GM19035 (cell line): Measurements from ENCODE around the gene IL32.
"Not testable (repeated sequence)": the region's sequence is repeated elsewhere in the genome, so short reads cannot be mapped to it uniquely, and the experiment has no call there.

ENCODE experiments used
- ATAC-seq: cut with Tn5 transposase; IDR thresholded peaks from one replicate; pipeline ENCODE4 v1.9.1; 2021; ENCODE audit not compliant: unreplicated experiment

IL32 gene

DNA sequence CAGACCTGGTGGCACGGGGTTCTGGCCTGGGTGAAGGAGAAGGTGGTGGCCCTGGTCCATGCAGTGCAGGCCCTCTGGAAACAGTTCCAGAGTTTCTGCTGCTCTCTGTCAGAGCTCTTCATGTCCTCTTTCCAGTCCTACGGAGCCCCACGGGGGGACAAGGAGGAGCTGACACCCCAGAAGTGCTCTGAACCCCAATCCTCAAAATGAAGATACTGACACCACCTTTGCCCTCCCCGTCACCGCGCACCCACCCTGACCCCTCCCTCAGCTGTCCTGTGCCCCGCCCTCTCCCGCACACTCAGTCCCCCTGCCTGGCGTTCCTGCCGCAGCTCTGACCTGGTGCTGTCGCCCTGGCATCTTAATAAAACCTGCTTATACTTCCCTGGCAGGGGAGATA is 3.7 kb downstream of the IL32 start:
- ATAC-seq, result not testable (repeated sequence)

DNA sequence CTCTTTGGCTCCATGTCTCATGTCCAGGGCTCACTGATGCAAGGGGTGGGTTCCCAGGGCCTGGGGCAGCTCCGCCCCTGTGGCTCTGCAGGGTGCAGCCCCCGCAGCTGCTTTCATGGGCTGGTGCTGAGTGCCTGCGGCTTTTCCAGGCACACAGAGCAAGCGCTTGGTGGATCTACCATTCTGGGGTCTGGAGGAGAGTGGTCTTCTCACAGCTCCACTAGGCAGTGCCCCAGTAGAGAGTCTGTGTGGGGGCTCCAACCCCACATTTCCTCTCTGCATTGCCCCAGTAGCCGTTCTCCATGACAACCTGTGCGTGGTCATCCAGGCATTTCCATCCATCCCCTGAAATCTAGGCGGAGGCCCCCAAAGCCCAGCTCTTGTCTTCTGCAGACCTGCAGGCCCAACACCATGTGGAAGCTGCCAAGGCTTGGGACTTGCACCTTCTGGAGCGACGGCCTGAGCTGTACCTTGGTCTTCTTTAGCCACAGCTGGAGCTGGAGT is 5.2 kb downstream of the IL32 start:
- ATAC-seq, result no peak

DNA sequence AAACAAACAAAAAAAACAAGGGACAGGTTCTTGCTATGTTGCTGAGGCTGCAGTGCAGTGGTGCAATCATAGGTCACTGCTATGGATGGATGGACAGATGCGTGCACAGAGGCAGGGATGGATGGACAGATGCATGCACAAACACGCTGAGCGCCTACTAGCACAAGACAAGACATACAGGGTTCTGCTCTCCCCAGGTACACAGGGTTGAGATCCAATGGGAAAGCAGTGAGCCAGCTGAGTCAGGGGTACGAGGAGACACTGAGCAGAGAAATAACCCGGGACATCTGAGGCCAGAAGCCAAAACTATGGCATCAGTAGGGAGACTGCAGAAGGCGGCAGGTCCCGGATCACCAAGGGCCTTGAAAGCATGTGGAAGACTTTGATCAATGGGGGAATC is 6.2 kb downstream of the IL32 start:
- ATAC-seq, result no peak

DNA sequence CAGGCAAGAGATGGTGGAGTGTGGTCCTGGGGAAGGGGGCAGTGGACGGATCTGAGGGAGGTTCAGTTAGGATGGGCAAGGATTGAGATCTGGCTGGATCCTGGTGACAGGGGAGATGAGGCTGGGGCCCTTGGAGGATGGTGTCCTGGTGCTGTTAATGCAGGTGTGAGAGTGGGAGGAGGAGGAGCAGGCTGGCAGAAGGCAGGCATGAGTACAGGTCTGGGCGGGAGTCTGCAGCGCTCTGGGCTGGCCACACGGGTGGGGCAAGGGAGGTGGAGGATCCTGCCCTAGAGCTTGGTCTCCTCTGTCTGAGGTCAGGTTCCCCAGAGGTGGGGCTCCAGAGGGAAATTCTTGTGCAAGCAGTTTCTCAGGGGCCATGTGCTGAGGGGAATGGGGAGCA is 6.7 kb downstream of the IL32 start:
- not testable (repeated sequence) for ATAC-seq

DNA sequence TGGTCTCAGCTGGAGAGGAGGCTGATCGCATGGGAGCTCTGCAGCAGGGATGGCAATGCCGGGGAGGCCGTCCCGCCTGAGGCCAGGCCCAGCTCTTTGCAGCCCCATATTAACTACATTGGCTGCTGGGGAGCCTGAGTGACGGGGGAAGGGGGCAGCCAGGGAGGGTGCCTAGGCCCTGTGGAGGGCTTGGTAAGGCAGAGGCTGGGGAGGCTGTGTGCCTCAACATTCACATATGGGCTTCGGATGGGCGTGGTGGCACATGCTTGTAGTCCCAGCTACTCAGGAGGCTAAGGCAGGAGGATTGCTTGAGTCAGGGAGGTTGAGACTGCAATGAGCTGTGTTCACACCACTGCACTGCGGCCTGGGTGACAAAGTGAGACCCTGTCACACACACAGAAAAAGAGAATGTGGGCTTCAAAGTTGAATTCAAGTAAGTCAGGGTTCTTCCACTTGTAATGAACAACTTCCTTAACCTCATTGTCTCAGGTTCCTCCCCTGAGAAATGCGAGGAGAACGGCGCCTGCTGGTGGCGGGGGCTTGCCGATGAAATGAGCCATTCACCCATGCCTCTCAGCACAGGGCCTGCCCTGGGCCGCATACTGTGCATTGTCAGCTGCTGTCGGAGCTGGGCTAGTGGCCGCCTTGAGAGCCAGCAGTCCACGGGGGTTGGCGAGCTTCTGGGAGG is 7.3 kb downstream of the IL32 start:
- not testable (repeated sequence) for ATAC-seq

DNA sequence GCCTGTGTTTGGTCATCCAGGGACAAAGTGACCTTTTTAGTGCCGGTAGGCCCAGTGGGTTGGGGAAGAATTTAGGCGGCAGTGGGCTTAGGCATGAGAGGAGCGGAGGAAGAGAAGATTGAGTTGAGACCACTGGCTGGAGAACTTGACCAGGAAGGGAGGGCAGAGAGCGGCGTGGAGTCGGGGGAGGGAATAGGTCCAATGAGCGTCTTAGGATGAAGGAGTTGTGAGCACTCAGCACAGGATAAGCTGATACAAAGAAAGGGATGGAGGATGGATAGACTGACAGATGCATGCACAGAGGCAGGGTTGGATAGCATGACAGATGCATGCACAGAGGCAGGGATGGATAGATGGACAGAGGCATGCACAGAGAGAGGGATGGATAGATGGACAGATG is 8.0 kb downstream of the IL32 start:
- ATAC-seq, result no peak

DNA sequence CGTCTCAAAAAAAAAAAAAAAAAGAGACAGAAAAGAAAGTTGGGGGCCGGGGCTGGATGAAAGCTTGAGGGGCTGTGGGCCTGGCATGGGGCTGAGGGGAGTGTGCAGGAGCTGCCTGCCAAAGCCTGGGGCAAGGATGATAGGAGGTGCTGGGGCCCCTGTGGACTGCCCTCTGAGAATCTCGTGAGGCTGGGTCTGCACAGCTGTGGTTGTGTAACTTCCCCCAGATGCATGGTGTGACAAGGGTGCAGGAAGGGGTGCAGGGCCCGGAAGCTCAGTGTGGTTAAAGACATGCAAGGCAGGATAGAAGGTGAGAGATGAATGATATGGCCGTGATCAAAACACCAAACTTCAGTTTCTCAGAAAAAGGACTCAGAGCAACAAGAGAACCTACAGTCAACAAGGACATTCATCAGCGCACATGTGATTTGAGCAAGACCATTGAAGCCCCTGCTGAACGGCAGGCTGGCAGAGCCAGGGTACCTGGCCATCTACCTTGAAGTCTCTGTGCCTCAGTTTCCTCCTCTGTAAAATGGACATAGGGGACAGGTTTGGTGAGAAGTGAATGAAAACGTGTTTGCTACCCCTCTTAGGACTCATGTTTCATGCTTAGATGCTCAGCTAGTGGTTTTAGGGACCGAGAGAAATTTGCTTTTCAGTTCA is 9.6 kb downstream of the IL32 start:
- ATAC-seq, result peak; percentile 75

DNA sequence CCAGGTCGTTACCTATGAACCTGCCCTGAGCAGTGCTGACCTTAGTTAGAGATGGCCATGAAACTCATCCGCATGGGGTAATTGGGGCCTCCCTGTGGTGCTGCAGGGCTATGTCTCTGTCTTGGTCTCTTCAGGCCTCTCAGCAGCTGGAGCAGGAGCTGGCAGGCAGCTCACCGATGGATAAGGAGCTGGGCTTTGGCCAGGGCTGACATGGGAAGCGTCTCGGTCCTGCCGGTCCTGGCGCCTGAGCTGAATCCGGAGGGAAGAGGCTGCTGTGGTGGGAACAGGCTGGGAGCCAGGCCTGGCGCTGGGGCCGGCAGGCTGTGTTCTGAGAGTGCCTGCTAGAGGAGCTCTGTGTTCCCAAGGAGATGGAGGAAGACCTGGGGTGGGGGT is 10.1 kb downstream of the IL32 start:
- peak; percentile 12 for ATAC-seq

DNA sequence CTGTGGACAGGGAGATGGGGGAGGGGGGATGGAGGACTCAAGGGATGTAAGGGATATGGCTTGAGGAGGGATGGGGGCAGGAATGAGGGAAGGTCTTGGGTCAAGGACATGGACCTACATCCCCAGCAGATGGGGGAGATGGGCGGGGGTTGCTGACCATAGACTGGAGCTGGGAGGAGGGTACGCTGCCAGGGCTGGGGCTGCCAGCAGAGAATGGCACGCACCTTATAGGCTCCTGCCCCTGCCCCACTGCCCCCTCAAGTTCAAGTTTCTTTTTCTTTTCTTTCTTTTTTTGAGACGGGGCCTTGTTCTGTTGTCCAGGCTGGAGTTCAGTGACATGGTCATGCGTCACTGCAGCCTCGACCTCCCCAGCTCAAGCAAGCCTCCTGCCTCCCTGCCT is 10.5 kb downstream of the IL32 start:
- ATAC-seq, result not testable (repeated sequence)

DNA sequence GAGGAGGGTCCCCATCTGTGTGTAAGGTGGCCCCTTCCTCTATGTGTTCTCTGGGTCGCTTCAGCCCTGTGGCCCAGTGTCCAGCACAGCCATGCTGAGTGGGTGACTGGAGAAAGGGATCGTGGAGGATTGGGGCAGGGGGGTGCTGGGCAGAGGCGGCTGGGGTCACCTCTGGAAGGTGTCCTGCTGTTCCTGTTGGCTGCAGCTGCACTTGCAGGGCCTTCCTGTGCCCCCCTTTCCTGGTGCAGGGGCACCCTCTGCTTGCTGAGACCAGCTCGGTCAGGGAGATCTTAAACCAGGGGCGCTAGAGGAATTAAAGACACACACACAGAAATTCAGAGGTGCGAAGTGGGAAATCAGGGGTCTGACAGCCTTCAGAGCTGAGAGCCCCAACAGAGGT is 11.1 kb downstream of the IL32 start:
- ATAC-seq, result no peak

DNA sequence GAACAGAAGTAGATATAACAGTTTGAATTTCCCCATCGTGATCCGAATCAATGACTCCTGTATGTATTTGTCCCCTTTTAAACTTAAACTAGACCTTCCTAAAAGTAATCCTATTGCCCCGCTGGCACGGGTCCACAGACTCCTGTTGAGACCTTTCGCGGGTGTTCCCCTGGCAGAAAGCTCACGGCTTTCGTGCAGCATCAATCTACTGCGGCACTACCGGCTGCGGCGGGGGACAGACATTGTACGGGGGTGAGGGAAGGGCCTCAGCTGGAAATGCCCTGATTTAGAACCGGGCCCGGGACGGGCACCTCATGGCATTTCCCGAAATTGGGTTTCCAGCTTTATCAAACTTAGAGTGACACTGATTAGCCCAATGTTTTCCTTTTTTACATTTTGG is 14.6 kb downstream of the IL32 start:
- no peak for ATAC-seq

DNA sequence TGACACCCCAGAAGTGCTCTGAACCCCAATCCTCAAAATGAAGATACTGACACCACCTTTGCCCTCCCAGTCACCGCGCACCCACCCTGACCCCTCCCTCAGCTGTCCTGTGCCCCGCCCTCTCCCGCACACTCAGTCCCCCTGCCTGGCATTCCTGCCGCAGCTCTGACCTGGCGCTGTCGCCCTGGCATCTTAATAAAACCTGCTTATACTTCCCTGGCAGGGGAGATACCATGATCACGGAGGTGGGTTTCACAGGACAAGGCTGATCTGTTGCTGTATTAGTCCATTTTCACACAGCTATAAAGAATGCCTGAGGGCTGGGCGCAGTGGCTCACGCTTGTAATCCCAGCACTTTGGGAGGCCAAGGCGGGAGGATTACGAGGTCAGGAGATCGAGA is 16.5 kb downstream of the IL32 start:
- not testable (repeated sequence) for ATAC-seq

DNA sequence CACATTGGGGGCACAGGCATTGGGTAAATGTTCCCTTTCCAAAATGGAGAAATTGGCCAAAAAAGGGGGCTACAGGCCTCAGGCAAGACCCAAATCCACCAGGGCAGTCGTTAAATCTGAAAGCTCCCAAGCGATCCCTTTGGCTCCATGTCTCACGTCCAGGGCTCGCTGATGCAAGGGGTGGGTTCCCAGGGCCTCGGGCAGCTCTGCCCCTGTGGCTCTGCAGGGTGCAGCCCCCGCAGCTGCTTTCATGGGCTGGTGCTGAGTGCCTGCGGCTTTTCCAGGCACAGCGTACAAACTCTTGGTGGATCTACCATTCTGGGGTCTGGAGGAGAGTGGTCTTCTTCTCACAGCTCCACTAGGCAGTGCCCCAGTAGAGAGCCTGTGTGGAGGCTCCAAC is 18.0 kb downstream of the IL32 start:
- not testable (repeated sequence) for ATAC-seq

DNA sequence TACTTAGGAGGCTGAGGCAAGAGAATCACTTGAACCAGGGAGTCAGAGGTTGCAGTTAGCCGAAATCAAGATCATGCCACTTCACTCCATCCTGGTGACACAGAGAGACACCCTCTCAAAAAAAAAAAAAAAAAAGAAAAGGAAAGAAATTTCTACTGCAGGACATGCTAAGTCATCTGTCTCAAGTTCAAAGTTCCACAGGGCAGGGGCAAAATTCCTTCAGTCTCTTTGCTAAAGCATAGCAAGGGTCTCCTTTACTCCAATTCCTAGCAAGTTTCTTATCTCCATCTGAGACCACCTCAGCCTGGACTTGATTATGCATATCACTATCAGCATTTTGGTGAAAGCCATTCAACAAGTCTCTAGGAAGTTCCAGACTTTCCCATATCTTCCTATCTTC is 19.1 kb downstream of the IL32 start:
- ATAC-seq, result no peak

DNA sequence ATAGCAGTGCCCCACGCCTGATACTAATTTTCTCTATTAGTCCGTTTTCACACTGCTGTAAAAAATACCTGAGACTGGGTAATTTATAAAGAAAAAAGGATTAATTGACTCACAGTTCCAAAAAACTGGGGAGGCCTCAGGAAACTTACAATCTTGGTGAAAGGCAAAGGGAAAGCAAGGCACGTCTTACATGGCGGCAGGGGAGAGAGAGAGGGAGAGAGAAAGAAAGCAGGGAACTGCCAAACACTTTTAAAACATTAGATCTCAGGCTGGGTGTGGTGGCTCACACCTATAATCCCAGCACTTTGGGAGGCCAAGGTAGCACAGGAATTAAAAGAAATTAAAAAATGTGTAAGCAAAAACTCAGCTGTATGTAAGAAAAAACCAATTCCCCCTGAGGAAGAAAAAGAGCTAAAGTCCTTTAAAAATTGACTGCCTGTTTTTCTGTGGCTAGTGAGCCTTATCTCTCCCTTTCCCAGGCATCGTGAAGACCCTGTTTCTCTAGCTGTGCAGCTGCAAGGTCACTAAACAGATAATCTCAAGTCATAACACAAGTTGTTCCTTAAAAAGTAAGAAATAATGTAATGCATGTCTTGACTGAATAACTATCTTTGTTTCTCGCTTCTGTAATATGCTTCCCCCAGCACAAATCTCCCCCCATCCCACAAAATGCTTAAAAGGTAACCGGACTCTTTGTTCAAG is 19.7 kb downstream of the IL32 start:
- ATAC-seq, result no peak

DNA sequence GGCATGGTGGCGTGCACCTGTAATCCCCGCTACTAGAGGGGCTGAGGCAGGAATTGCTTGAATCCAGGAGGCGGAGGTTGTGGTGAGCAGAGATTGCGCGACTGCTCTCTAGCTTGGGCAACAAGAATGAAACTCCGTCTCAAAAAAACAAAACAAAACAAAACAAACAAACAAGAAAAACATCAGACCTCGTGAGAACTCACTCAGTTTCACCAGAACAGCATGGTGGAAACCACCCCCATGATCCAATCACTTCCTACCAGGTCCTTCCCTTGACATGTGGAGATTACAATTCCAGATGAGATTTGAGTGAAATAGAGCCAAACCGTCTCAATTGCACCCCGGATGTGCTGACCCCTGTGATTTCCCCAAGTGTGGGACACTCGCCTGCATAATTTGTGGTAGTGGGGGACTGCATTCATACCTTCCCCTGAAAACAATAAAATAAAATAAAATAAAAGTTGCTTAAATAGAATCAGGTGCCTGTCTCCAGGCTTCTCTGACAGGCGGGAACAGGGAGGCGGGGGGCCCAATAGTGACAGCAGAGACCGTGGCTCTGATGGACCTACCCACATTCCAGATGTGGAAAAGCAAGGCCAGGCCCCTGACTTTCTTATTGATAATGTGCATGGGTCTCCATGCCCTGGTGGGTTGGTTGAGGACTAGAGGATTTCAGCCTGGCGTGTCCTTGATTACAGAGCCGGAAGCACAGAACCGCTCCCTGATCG is 20.6 kb downstream of the IL32 start:
- ATAC-seq, result no peak

DNA sequence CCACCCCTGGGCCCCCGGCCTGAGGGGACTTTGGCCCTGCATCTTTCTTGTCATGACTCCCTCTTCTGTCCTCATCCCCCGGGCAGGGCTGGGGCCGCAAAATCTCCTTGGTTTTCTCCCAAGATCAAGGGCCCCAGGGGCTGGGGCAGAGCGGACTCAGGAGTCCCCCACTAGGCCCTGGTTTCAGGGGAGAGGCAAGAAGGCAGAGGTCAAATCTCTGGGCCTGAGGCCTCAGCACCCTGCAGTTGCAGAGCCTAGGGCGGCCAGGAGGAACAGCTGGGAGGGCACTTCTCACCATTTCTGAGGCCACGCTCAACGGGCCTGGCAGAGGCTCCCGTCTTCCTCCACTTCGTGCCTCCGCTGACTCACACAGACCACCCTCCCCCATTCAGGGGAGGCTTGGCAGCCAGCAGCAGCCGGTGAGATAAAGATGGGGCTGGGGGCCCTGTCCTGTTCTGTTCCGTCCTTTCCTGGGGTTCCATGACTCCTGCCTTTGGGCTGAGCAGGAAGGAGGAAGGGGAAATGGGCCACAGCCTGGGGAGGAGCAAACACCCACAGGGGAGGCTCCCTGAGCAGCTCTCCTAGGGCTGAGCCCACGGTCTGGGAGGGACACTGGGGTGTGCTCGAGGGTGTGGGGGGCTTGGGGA is 21.3 kb downstream of the IL32 start:
- no peak for ATAC-seq

DNA sequence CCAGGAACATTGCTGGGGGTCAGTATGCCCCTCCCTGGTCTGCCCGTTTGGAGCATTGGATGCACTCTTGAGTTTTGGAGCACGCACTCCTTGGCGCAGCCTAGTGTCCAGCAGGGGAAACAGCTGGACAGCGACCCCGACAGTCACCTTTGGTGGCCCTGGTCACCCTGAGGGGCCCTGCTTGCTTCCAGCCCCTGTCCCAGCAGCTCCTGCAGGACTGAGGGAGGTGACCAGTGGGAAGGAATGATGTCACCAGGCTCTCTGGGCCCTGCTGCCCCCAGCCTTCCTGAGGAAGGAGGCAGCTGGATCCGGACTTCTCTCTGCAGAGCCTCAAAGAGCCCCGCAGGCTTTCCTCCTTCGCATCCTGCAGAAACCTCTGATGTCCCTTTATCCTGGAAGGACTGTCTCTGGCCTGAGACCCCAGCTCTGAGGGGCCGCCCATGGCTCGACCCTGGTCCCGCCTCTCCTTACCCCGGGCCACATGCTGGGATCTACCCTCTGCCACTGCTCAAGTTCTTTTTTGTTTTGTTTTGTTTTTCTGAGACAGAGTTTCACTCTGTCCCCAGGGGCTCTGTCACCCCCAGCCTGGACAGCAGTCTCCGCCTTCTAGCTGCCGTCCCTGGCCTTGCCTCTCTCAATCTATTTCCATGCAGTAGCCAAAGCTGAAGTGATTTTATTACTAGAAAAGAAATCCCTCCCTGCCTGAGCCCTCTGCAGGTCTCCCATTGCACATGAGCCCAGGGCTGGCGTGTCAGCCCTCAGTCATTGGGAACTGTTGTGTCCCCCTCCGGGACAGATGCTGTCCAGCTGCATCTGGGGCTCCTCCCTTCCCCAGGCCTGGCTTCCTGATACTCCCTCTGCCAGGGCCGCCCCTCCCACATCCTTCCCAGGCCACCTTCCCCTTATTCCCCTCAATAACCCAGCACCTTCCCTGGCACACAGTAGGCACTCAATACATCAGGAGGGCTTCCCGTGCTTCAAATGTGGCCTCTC is 22.1 kb downstream of the IL32 start:
- ATAC-seq, result no peak

DNA sequence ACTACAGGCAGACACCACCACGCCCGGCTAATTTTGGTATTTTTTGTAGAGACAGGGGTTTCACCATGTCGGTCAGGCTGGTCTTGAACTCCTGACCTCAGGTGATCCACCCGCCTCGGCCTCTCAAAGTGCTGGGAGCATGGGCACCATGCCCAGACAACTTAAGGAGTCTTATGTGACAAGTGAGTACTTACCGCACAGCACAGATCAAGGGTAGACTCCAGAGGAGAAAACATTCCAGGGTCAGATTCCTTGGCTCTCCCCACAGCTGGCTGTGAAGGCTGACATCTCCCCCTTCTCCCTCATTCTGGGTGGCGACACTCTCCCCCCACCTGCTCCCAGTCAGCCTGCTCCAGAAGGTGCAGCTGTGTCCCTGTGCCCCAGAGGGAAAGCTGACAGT is 23.0 kb downstream of the IL32 start:
- no peak for ATAC-seq
